SH-SY5Y (cell line): Measurements from ENCODE around the gene OR51G1.

Source experiments
- GATA2 ChIP-seq: IDR thresholded peaks from 2 replicates; pipeline ENCODE4 v1.6.1; 2011; ENCODE audit warnings: mild to moderate bottlenecking, low read depth, low read length
- GATA3 ChIP-seq: IDR thresholded peaks from 2 replicates; pipeline ENCODE4 v1.6.1; 2011; ENCODE audit warnings: low read depth, mild to moderate bottlenecking, low read length, moderate library complexity

DNA sequence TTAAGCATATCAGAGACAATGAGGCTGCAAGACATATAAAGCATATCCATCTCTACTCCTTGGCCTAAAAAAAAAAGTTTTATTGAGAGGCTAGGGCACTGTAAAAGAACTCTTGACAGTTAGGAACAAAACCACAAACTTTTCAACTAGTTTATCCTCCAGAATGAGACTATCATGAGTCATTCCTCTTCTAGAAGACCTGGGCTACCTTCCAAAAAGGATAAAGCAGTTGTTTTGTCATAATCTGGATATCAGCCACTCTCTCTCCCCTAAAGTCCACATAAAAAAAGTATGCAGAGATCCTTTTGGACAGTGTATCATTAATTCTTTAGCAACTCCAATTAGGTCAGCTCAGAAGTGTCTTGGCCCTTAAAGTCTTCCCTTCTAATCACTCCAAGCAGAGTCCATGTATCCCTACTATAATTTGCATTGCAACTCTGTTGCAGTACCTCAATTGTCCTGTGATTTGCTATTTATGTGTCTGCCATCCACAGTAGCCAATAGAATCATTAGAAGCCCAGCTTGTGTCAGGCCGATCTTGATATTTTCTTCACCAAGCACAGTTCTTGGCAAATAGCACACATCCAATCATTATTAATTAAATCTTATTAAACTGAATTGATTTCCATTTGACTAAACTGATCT is 32.0 kb downstream of the OR51G1 start:
- no peak for TF ChIP-seq GATA2
- no peak for TF ChIP-seq GATA3
